Sigmoid colon (tissue), 3 donors: ENCODE results near the gene SPAG16.

Source experiments
- POLR2A ChIP-seq, 2 donors: fragments of 450-650 bp; IDR thresholded peaks; one replicate each; pipeline ENCODE4 v1.6.1; 2016; ENCODE audit warnings: antibody characterized with exemption in 2 of 2, mild to moderate bottlenecking in 2 of 2, moderate library complexity in 2 of 2
- TF ChIP-seq, protein P1 (sequence below), 4 experiments: fragments of 450-650 bp in 3 of 4; fragments of 200-600 bp in 1 of 4; IDR thresholded peaks; one replicate each; pipeline ENCODE4 v1.5.1; 2016 to 2019; ENCODE audit warnings: antibody characterized with exemption in 4 of 4, mild to moderate bottlenecking in 3 of 4, moderate library complexity in 2 of 4

- TF ChIP-seq, protein P1, sequence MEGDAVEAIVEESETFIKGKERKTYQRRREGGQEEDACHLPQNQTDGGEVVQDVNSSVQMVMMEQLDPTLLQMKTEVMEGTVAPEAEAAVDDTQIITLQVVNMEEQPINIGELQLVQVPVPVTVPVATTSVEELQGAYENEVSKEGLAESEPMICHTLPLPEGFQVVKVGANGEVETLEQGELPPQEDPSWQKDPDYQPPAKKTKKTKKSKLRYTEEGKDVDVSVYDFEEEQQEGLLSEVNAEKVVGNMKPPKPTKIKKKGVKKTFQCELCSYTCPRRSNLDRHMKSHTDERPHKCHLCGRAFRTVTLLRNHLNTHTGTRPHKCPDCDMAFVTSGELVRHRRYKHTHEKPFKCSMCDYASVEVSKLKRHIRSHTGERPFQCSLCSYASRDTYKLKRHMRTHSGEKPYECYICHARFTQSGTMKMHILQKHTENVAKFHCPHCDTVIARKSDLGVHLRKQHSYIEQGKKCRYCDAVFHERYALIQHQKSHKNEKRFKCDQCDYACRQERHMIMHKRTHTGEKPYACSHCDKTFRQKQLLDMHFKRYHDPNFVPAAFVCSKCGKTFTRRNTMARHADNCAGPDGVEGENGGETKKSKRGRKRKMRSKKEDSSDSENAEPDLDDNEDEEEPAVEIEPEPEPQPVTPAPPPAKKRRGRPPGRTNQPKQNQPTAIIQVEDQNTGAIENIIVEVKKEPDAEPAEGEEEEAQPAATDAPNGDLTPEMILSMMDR (IDR thresholded peaks at IDR 0.05) = no peak
- no peak for TF ChIP-seq POLR2A (IDR thresholded peaks at IDR 0.05)
Observed at GRCh38 chr2:213317929-213318328, 33.7 kb downstream of the SPAG16 start.
